Spleen (tissue), 7 donors: Measurements from ENCODE around the gene AFF1.

Experiments
- POLR2AphosphoS5 ChIP-seq, 3 donors: sonication (generic); formaldehyde crosslinking; IDR thresholded peaks; one replicate each; pipeline ENCODE4 v1.5.1; 2017; ENCODE audit warnings: antibody characterized with exemption in 3 of 3
- TF ChIP-seq, protein P1 (sequence below), 11 experiments: fragments of 200-600 bp in 7 of 11; fragments of 450-650 bp in 4 of 11; sonication (generic) in 4 of 11; IDR thresholded peaks in 8 of 11; conservative IDR thresholded peaks in 3 of 11; 1 replicate in 7 of 11; 2 replicates in 4 of 11; pipeline versions ENCODE4 v1.4.0 to v1.8.0; 2016 to 2021; ENCODE audit warnings: antibody characterized with exemption in 11 of 11, inconsistent platforms in 4 of 11, mild to moderate bottlenecking in 1 of 11
- donor health status: DM: no; HTN: no; CAD: no; lungs with moderate emphysema.
- donor health status: DM: no; HTN: no; CAD: no.
- donor health status: DM: no; HTN: no; CAD: no.

DNA sequence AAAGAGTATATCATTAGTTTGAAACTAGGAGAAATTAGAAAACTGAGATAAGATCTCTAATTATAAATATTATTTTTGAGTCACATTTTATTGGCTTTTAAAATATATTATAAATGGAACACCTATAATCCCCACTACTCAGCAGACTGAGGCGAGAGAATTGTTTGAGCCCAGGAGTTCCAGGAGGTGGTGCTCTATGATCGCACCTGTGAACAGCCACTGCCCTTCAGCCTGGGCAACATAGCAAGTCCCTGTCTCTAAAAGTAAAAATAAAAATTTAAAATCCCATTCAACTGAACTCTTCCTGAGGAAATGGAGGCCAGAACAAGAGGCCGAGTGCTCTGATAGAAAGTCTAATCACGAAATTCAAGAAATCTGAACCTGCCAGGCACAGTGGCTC is 36.2 kb upstream of the AFF1 start:
- TF ChIP-seq, protein P1, sequence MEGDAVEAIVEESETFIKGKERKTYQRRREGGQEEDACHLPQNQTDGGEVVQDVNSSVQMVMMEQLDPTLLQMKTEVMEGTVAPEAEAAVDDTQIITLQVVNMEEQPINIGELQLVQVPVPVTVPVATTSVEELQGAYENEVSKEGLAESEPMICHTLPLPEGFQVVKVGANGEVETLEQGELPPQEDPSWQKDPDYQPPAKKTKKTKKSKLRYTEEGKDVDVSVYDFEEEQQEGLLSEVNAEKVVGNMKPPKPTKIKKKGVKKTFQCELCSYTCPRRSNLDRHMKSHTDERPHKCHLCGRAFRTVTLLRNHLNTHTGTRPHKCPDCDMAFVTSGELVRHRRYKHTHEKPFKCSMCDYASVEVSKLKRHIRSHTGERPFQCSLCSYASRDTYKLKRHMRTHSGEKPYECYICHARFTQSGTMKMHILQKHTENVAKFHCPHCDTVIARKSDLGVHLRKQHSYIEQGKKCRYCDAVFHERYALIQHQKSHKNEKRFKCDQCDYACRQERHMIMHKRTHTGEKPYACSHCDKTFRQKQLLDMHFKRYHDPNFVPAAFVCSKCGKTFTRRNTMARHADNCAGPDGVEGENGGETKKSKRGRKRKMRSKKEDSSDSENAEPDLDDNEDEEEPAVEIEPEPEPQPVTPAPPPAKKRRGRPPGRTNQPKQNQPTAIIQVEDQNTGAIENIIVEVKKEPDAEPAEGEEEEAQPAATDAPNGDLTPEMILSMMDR (IDR thresholded peaks at IDR 0.05 in 8 of 11, conservative IDR thresholded peaks at IDR 0.05 in 3 of 11) = no peak
- no peak for TF ChIP-seq POLR2AphosphoS5 (IDR thresholded peaks at IDR 0.05)
